Measurements from ENCODE around the gene CLIP1.
A peak's percentile ranks its signal among the peaks of the same experiment; 100 is the strongest.

Gene CLIP1

DNA sequence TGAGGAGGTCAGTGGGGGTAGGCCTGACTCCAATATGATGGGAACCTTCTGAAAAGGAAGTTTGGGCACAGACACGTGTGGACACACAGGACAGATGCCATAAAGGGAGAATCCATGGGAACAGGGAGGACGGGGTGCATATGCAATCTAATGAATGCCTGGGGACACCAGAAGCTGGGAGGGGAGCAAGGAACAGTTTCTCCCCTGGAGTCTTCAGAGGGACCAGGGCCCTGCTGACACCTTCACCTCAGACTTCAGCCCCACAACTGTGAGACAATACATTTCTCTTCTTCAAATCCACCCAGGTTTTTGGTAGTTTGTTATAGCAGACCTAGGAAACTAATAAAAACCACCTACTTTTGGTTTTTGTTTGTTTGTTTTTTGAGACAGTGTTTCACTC is 35.2 kb upstream of the CLIP1 start:
- Histone ChIP-seq H3K4me1 (ENCODE audit: low read depth, poor library complexity, severe bottlenecking) (peaks cover 24% of the 10 kb centered on the region), H3K4me3 (IDR thresholded peaks at IDR 0.05; ENCODE audit: insufficient read depth, low read depth, low read length) (no peak overlapping the region), H3K79me2 (ENCODE audit: insufficient read depth, low read depth) (no peaks in the 10 kb centered on the region), H3K4me2 (no peak overlapping the region), H2AFZ (ENCODE audit: low read depth) (no peak overlapping the region), H3K27ac (no peak overlapping the region), H3K9ac (no peak overlapping the region), H3K36me3 (ENCODE audit: insufficient read depth) (no peaks in the 10 kb centered on the region), H4K20me1 (ENCODE audit: insufficient read depth) (no peaks in the 10 kb centered on the region), H3K27me3 (ENCODE audit: insufficient read depth, low read depth) (no peaks in the 10 kb centered on the region)
- no peak for TF ChIP-seq CTCF (conservative IDR thresholded peaks at IDR 0.05; ENCODE audit: low read depth, low read length)

- H3K79me2 ChIP-seq (ENCODE audit: insufficient read depth, low read depth): no peaks in the 10 kb centered on the region
- no peaks in the 10 kb centered on the region for H3K27me3 ChIP-seq (ENCODE audit: insufficient read depth, low read depth)
- no peak overlapping the region for H3K4me3 ChIP-seq (IDR thresholded peaks at IDR 0.05; ENCODE audit: insufficient read depth, low read depth, low read length)
- H3K36me3 ChIP-seq (ENCODE audit: insufficient read depth): no peaks in the 10 kb centered on the region
- H4K20me1 ChIP-seq (ENCODE audit: insufficient read depth): no peaks in the 10 kb centered on the region
- peaks cover 15% of the 10 kb centered on the region for H3K4me1 ChIP-seq (ENCODE audit: low read depth, poor library complexity, severe bottlenecking)
- H3K27ac ChIP-seq: no peak overlapping the region
- no peak overlapping the region for H3K9ac ChIP-seq
- no peak for TF ChIP-seq CTCF (conservative IDR thresholded peaks at IDR 0.05; ENCODE audit: low read depth, low read length)
- H2AFZ ChIP-seq (ENCODE audit: low read depth): no peak overlapping the region
- H3K4me2 ChIP-seq: no peak overlapping the region
Measured at GRCh38 chr12:122454739-122455138, 32.3 kb upstream of the CLIP1 start.

- Histone ChIP-seq H3K4me2 (no peak overlapping the region), H4K20me1 (ENCODE audit: insufficient read depth) (no peaks in the 10 kb centered on the region), H3K36me3 (ENCODE audit: insufficient read depth) (no peaks in the 10 kb centered on the region), H3K79me2 (ENCODE audit: insufficient read depth, low read depth) (no peaks in the 10 kb centered on the region), H3K27ac (no peak overlapping the region), H3K9ac (no peak overlapping the region), H3K4me1 (ENCODE audit: low read depth, poor library complexity, severe bottlenecking) (peaks cover 15% of the 10 kb centered on the region), H3K4me3 (IDR thresholded peaks at IDR 0.05; ENCODE audit: insufficient read depth, low read depth, low read length) (no peak overlapping the region), H2AFZ (ENCODE audit: low read depth) (peak overlapping the region; percentile 0; the same call in 1 of the 2 replicates), H3K27me3 (ENCODE audit: insufficient read depth, low read depth) (no peaks in the 10 kb centered on the region)
- no peak for TF ChIP-seq CTCF (conservative IDR thresholded peaks at IDR 0.05; ENCODE audit: low read depth, low read length)
Measured at GRCh38 chr12:122454250-122454721, 31.8 kb upstream of the CLIP1 start.

- Histone ChIP-seq H3K79me2 (ENCODE audit: insufficient read depth, low read depth) (no peaks in the 10 kb centered on the region), H3K4me2 (peak overlapping the region; percentile 51), H3K27me3 (ENCODE audit: insufficient read depth, low read depth) (no peaks in the 10 kb centered on the region), H3K9ac (no peak overlapping the region), H3K4me1 (ENCODE audit: low read depth, poor library complexity, severe bottlenecking) (peaks cover 15% of the 10 kb centered on the region), H3K36me3 (ENCODE audit: insufficient read depth) (no peaks in the 10 kb centered on the region), H4K20me1 (ENCODE audit: insufficient read depth) (no peaks in the 10 kb centered on the region), H3K27ac (peak overlapping the region; percentile 49; the same call in 1 of the 2 replicates), H2AFZ (ENCODE audit: low read depth) (peak overlapping the region; percentile 54; the same call in 1 of the 2 replicates), H3K4me3 (IDR thresholded peaks at IDR 0.05; ENCODE audit: insufficient read depth, low read depth, low read length) (no peak overlapping the region)
- no peak for TF ChIP-seq CTCF (conservative IDR thresholded peaks at IDR 0.05; ENCODE audit: low read depth, low read length)
Measured at GRCh38 chr12:122452701-122453285, 30.3 kb upstream of the CLIP1 start.
